HCT116 (cell line): ENCODE measurements around the gene DDX41. TPM values are rescaled to one million over a fixed set of nuclear protein-coding genes. Genes with fewer than 3 reads are reported as not detected.

Source experiments
- ATAC-seq: fragments of 200-7000 bp; cut with Tn5 transposase; 2 replicates; pipeline ENCODE4 v1.9.1; 2020; ENCODE audit warnings: mild to moderate bottlenecking, moderate library complexity
- BruUV-seq: library from RNA; stranded (reverse); fragments of 400-500 nt; replicated peaks from 2 replicates; lab custom pipeline; 2021; lab: Mats Ljungman, UMichigan
- CTCF ChIA-PET: fragments of 300-600 bp; sonication (Branson Sonifier 250); formaldehyde crosslinking; loops from one replicate; lab custom pipeline; 2021; ENCODE audit warnings: antibody characterized with exemption; lab: Charles Lee
- POLR2A ChIA-PET: fragments of 300-600, 350-600 bp; sonication (Branson Sonifier 250); formaldehyde crosslinking; loops from one replicate; lab custom pipeline; 2021; ENCODE audit warnings: antibody characterized with exemption; lab: Charles Lee
- RAD21 ChIA-PET, 2 experiments: fragments of 300-600 bp; sonication (Branson Sonifier 250); formaldehyde crosslinking; loops; one replicate each; lab custom pipeline; 2023; ENCODE audit warnings: low total read pairs in 2 of 2; ENCODE audit not compliant: uncharacterized antibody in 2 of 2, unreplicated experiment in 2 of 2, low non-redundant PET in 1 of 2; lab: Charles Lee
- DNase-seq: peaks from one replicate; pipeline ENCODE4 v3.0.0-alpha.2; 2010; ENCODE audit warnings: low read depth, low spot score
- H2AFZ ChIP-seq: fragments of 200-600 bp; shearing (Covaris generic), sonication (generic); 2 replicates; pipeline ENCODE4 v1.6.1; 2017; ENCODE audit warnings: low read depth, mixed run types, mixed read lengths, antibody characterized with exemption, low read length; ENCODE audit not compliant: poor library complexity, severe bottlenecking
- H3K27ac ChIP-seq: 2 replicates; pipeline ENCODE4 v1.5.1; 2012; ENCODE audit warnings: low read depth, low read length
- H3K27me3 ChIP-seq: fragments of 200-600 bp; sonication (generic); 2 replicates; pipeline ENCODE4 v1.6.1; 2016; ENCODE audit warnings: mixed run types, low read length, mixed read lengths; ENCODE audit not compliant: insufficient read depth
- H3K36me3 ChIP-seq, 2 experiments: fragments of 200-500 bp in 1 of 2; fragments of 200-600 bp in 1 of 2; sonication (Bioruptor generic) in 1 of 2; sonication (generic) in 1 of 2; 2 replicates each; pipeline versions ENCODE4 v1.5.1 to v1.6.1; 2014 to 2016; ENCODE audit warnings: low read length in 2 of 2, inconsistent platforms in 1 of 2, mixed read lengths in 1 of 2, mixed run types in 1 of 2; ENCODE audit not compliant: insufficient read depth in 2 of 2, control insufficient read depth in 1 of 2
- H3K4me1 ChIP-seq, 2 experiments: fragments of 200-600 bp in 1 of 2; sonication (generic) in 1 of 2; 2 replicates each; pipeline versions ENCODE4 v1.5.1 to v1.6.1; 2012 to 2017; ENCODE audit warnings: low read length in 2 of 2, inconsistent platforms in 1 of 2, mild to moderate bottlenecking in 1 of 2, mixed read lengths in 1 of 2, mixed run types in 1 of 2, moderate library complexity in 1 of 2; ENCODE audit not compliant: insufficient read depth in 2 of 2, control insufficient read depth in 1 of 2
- H3K4me2 ChIP-seq: fragments of 200-600 bp; sonication (generic); 2 replicates; pipeline ENCODE4 v1.6.1; 2017; ENCODE audit warnings: mixed run types, low read length, mixed read lengths
- H3K4me3 ChIP-seq, 2 experiments: fragments of 200-600 bp in 1 of 2; sonication (generic) in 1 of 2; replicated peaks in 1 of 2; 2 replicates each; pipeline ENCODE4 v1.5.1; 2011 to 2016; ENCODE audit warnings: low read length in 2 of 2, control low read depth in 1 of 2, low read depth in 1 of 2, mild to moderate bottlenecking in 1 of 2, mixed read lengths in 1 of 2, mixed run types in 1 of 2
- H3K79me2 ChIP-seq: fragments of 200-600 bp; sonication (generic); 2 replicates; pipeline ENCODE4 v1.6.1; 2017; ENCODE audit warnings: mild to moderate bottlenecking, mixed run types, low read length, moderate library complexity, mixed read lengths; ENCODE audit not compliant: insufficient read depth
- H3K9ac ChIP-seq: fragments of 200-600 bp; sonication (generic); 2 replicates; pipeline ENCODE4 v1.6.1; 2016; ENCODE audit warnings: low read length, mixed read lengths
- H3K9me2 ChIP-seq: fragments of 200-600 bp; sonication (generic), shearing (Covaris generic); 2 replicates; pipeline ENCODE4 v1.6.1; 2017; ENCODE audit warnings: mixed run types, mild to moderate bottlenecking, moderate library complexity; ENCODE audit not compliant: insufficient read depth
- H3K9me3 ChIP-seq, 2 experiments: fragments of 200-500 bp in 1 of 2; fragments of 200-600 bp in 1 of 2; sonication (Bioruptor generic) in 1 of 2; sonication (generic) in 1 of 2; 2 replicates each; pipeline ENCODE4 v1.6.1; 2014 to 2017; ENCODE audit warnings: low read length in 2 of 2, mixed read lengths in 2 of 2, inconsistent platforms in 1 of 2, low read depth in 1 of 2, mild to moderate bottlenecking in 1 of 2, mixed run types in 1 of 2, moderate library complexity in 1 of 2; ENCODE audit not compliant: control insufficient read depth in 1 of 2, insufficient read depth in 1 of 2
- H4K20me1 ChIP-seq: fragments of 200-600 bp; sonication (generic), shearing (Covaris generic); 2 replicates; pipeline ENCODE4 v1.6.1; 2017; ENCODE audit warnings: mixed run types, mild to moderate bottlenecking, moderate library complexity; ENCODE audit not compliant: insufficient read depth
- CBX3 ChIP-seq: IDR thresholded peaks from 2 replicates; pipeline ENCODE4 v1.6.1; 2012; ENCODE audit warnings: low read depth
- CEBPB ChIP-seq: IDR thresholded peaks from 2 replicates; pipeline ENCODE4 v1.6.1; 2012; ENCODE audit warnings: low read depth
- ELF1 ChIP-seq: IDR thresholded peaks from 2 replicates; pipeline ENCODE4 v1.6.1; 2012; ENCODE audit warnings: low read depth, borderline replicate concordance
- EZH2 ChIP-seq: fragments of 200-600 bp; sonication (generic); IDR thresholded peaks from 2 replicates; pipeline ENCODE4 v1.6.1; 2017; ENCODE audit warnings: antibody characterized with exemption, mixed run types
- FOSL1 ChIP-seq: IDR thresholded peaks from 2 replicates; pipeline ENCODE4 v1.6.1; 2012; ENCODE audit warnings: low read depth
- SP1 ChIP-seq: IDR thresholded peaks from 2 replicates; pipeline ENCODE4 v1.6.1; 2012; ENCODE audit warnings: low read depth
- TCF7L2 ChIP-seq: IDR thresholded peaks from 2 replicates; pipeline ENCODE4 v1.7.0; 2011; ENCODE audit warnings: borderline replicate concordance, inconsistent platforms; ENCODE audit not compliant: insufficient read depth, insufficient read length; ENCODE audit errors: extremely low read depth
- YY1 ChIP-seq: IDR thresholded peaks from 2 replicates; pipeline ENCODE4 v1.6.1; 2011; ENCODE audit warnings: low read length, low read depth, moderate library complexity, mild to moderate bottlenecking; ENCODE audit not compliant: insufficient replicate concordance; ENCODE audit errors: extremely low read depth
- ZFX ChIP-seq: fragments of 450-650 bp; IDR thresholded peaks from 2 replicates; pipeline ENCODE4 v1.6.1; 2017
- intact Hi-C: fragments of 100-400 bp; cut with micrococcal nuclease; formaldehyde crosslinking; loops from 2 replicates; pipeline ENCODE4 v1.10.0; 2022
- total RNA-seq: library from RNA; stranded (reverse); gene quantifications from one replicate; pipeline ENCODE4 v1.2.1, GENCODE V29; 2021; ENCODE audit not compliant: unreplicated experiment
- TF ChIP-seq, protein P1 (sequence below): IDR thresholded peaks from 2 replicates; pipeline ENCODE4 v1.6.1; 2011; ENCODE audit warnings: mild to moderate bottlenecking, low read length, moderate library complexity; ENCODE audit not compliant: insufficient replicate concordance; ENCODE audit errors: extremely low read depth

Gene DDX41
- total RNA-seq, 1 experiment from 2014 or later: 141 TPM

DNA sequence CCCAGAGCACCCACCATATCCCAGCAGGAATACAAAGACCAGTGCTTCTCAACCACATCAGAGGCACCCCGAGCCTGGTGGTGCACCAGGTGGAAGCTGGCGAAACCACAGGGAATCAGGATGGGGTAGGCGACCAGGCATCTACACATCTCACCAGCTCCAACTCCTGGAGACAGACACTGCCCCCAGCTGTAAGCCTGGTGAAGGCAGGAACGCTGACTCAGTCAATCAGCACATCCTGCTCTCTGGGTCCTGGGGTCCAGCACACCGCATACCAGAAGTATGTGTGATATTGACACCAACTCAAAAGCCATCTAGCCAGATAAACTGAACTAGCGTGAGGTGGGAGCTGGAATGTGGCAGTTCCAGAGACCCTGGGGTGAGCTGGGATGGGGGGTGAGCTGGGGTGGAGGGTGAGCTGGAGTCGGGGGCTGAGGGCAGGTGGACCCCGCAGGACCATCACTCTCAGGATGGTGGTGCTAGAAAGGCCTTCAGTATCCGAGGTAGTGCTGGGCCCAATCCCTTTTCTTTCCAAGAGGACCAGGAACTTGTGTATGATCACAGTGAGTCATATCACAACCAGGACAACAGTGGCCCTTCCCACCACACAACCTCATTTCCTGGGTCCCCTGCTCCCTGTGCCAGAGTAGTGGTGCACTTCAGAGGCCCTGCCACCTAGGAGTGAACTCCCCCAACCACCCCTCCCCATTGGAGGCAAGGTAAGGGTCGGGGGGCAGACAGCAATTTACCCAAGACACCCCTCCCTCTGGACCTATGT is 45.8 kb downstream of the DDX41 start:
- Histone ChIP-seq H3K79me2 (peaks cover 39% of the 10 kb centered on the region), H3K9me3 (no peaks in the 10 kb centered on the region), H3K4me2 (peak overlapping the region; percentile 97), H3K4me1 (peaks cover 8 to 48% of the 10 kb centered on the region in 2 experiments; a peak in 3 of 4 replicates), H4K20me1 (no peaks in the 10 kb centered on the region), H3K27me3 (no peaks in the 10 kb centered on the region), H3K27ac (peak overlapping the region; percentile 84; the same call in 1 of the 2 replicates), H3K9ac (no peak overlapping the region), H2AFZ (no peak overlapping the region), H3K9me2 (no peaks in the 10 kb centered on the region), H3K4me3 (no peak overlapping the region), H3K36me3 (peaks cover 20 to 22% of the 10 kb centered on the region in 2 experiments; a peak in 3 of 4 replicates)
- TF ChIP-seq CBX3 (no peak), ZFX (no peak), EZH2 (no peak), FOSL1 (no peak), ELF1 (no peak), CEBPB (no peak), SP1 (no peak), YY1 (no peak), TCF7L2 (no peak)
- TF ChIP-seq, protein P1, sequence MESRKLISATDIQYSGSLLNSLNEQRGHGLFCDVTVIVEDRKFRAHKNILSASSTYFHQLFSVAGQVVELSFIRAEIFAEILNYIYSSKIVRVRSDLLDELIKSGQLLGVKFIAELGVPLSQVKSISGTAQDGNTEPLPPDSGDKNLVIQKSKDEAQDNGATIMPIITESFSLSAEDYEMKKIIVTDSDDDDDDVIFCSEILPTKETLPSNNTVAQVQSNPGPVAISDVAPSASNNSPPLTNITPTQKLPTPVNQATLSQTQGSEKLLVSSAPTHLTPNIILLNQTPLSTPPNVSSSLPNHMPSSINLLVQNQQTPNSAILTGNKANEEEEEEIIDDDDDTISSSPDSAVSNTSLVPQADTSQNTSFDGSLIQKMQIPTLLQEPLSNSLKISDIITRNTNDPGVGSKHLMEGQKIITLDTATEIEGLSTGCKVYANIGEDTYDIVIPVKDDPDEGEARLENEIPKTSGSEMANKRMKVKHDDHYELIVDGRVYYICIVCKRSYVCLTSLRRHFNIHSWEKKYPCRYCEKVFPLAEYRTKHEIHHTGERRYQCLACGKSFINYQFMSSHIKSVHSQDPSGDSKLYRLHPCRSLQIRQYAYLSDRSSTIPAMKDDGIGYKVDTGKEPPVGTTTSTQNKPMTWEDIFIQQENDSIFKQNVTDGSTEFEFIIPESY: no peak
- DNase-seq (no peak), ATAC-seq (no peak)
- BruUV-seq: TSS peak; percentile 29
- intact Hi-C loops: no loop called here
- POLR2A ChIA-PET: interaction anchor here (1.1 to 2.6 kb wide), 2 partner anchors 23 to 25 kb away, joined by 3 to 8 read pairs; no protein-coding TSS in a partner anchor
- CTCF ChIA-PET: interaction anchor here (1.9 kb wide), 1 partner anchor 16 kb away, joined by 6 read pairs; no protein-coding TSS in a partner anchor
- RAD21 ChIA-PET: no interaction called here
